ENCODE measurements around the gene ATP6V1E1.
"Not testable (repeated sequence)": the region's sequence is repeated elsewhere in the genome, so short reads cannot be mapped to it uniquely, and the experiment has no call there.

The ATP6V1E1 gene

GRCh38 chr22:17580441-17581031, 48.0 kb downstream of the ATP6V1E1 start:
- no peak for FAIRE-seq

- no peak for FAIRE-seq
These were observed 49.0 kb downstream of the ATP6V1E1 start for GRCh38 chr22:17579535-17579981.

DNA sequence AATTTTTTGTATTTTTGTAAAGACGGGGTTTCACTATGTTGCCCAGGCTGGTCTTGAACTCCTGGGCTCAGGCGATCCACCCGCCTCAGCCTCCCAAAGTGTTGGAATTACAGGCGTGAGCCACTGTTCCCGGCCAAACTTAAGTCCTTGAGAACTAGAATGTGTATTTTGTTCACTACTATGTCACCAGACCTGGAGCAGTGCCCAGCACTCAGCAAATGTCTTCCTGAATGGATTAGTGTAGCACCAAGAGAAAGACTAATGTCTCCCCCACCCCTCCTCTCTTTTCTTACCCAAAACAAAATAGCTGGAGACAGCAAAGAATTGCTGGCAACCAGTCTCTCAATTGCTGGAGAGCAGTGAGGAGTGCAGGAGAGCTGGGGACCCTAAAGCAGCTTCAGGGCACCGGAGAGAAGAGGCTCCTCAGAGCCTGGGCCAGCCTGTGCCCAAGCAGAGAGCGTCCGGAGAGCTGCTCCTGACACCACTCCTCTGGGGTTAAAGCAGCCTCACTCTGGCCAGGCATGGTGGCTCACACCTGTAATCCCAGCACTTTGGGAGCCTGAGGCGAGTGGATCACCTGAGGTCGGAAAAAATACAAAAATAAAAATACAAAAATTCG, 50.3 kb downstream of the ATP6V1E1 start:
- no peak for FAIRE-seq

DNA sequence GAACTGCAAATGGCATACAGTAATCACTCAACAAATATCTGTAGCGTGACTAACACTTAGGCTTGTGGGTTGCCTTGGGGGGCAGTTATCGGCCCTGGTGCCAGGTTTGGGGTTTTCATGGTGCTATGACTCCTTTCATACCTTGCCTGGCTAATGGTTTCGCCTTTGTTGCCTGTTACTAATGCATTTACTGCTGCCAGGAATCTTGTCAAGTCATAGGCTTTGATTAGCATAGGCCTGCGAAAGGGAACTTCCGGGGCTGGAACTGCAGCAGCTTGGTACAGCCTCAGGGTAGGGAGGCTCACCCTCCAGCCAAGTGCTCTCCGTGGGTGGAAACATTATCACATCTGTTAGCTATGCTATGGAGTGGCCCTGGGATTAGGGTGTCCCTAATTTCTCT, 52.1 kb downstream of the ATP6V1E1 start:
- FAIRE-seq = no peak

GRCh38 chr22:17575681-17576080, 52.9 kb downstream of the ATP6V1E1 start:
- no peak for FAIRE-seq

DNA sequence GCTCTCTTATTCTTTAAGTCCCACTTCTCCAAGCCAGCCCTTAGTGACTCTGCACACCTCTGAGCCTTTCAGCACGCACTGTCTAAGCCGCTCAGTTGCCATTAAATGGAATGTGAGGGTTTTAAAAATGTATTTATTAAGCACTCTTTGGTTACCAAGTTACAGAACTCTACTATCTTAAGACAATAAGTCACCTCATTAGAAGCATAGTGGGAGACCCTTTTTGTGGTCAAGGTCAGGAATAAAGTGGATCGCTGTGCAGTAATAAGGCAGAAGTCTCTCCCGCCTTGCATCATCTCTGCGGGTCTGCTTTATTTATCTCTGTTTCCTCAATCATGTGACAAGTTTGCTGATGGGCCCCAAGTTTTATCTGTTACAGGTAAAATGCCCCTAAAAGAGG, 53.4 kb downstream of the ATP6V1E1 start:
- no peak for FAIRE-seq

- no peak for FAIRE-seq
These were observed 57.5 kb downstream of the ATP6V1E1 start for GRCh38 chr22:17570851-17571631.

DNA sequence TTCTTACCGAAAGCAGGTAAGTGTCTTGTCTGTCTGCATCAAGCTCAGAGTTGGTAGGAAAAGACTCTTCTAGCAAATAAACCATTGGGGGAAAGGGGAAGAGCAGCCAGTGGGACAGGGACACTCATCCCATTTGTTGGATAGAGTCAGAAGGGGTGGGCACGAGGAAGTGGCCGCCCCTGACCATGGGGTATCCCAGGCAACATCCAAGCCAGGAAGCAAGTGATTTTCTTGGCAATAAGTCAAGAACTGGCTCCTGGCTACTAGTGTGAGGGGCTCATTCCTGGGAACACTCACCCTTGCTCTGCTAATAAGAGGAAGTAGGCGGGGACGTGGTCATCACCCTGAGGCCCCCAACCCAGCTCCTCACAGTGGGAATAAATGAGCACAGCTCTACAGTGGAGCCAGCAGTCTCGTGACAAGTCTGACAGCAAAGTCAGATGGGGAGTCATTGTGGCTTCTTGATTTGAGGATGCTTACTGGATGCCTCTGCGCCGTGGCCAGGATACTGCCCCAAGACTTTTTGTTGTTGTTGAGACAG, 58.5 kb downstream of the ATP6V1E1 start:
- FAIRE-seq = no peak

- FAIRE-seq = no peak
These were observed 61.8 kb downstream of the ATP6V1E1 start for GRCh38 chr22:17566776-17567175.

- not testable (repeated sequence) for FAIRE-seq
These were observed 62.4 kb downstream of the ATP6V1E1 start for GRCh38 chr22:17566016-17566687.

DNA sequence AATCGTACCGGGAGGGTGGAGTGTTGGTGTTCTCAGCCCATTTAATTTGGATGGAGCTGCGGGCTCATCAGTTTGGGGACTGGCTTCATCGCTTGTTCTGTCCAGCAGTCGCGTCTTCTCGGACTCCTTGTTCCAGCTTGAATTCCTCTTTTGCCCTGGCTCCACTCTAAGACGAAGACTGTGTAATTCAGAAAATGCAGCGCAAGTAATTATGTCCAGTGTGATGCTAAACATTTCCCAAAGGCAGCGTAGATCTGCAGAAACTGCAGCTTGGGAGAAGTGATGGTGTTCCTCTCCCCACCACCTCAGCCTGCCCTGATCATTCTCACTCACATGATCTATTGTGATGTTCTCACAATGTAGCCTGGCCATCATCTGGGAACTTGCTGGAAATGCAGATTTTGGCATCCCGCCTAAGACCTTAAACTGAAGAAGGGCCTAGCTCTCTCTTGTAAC, 64.6 kb downstream of the ATP6V1E1 start:
- FAIRE-seq = no peak

DNA sequence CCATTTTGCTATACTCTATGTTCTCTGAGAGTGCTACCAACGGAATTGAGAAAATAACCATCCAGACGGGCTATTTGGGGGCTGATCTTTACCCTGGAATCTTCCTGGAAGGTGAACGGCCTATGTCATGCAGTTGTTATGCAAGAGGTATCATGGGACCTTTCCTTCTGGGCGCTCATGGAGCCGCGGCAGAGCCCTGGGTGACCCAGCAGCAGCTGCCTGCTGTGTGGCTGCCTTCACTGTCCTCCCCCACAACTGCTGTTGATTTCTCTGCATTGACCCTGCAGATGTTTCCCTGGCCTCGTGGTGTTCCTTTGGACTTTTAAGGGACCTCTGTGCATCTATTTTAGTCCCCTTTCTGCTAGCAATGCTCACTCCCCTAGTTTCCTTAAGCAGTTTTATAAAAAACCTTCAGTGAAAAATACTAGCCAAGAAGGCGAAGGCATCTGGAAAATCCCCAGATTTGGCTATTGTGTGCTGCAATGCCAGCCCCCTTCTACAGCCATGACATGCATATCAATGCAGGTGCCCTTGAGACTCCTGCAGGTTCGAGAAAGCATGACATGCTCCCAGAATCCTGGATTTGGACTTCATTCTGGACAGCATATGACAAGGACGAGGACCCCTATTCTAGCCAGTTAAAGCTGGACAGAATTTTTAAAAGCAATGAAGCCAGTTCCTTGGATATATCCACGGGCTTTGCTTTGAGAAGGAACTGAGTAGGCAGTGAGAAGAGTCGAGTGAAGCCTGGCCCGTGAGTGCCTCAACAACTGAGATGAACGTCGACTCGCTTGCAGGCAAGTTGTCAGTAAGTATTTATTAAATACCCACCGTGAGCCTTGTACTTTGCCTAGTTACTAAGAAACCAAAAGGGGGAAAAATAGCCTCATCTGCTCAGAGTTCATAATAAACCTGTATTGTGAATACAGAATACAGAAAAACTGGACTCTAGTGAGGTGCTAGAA, 65.4 kb downstream of the ATP6V1E1 start, which contains the start of gene SLC25A18:
Gene SLC25A18 (plus strand): TSS at position 593 of the 965 bp plus-strand sequence. CDS start 16,447 bp downstream, outside the sequence.
- no peak for FAIRE-seq

GRCh38 chr22:17559188-17559587, 69.4 kb downstream of the ATP6V1E1 start:
- no peak for FAIRE-seq

DNA sequence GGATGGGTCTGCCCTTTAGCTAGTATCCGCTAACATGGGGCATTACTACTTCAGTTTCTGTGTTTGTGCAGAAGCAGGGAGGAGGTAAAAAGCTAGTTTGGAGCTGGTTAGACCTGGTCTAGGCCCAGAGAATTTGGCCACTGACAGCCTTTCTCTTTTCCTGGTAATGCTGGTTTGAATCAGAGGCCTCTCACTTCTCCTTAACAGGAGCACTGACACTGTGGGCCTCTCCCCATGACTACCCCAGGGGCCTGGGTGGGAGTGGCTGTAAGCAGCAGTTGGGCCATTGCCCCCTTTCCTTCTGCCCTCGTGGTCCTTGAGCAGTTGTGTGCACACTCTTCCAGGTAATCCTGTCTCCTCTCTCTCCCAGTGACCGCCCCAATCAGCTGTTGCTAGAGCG, 73.7 kb downstream of the ATP6V1E1 start:
- no peak for FAIRE-seq

DNA sequence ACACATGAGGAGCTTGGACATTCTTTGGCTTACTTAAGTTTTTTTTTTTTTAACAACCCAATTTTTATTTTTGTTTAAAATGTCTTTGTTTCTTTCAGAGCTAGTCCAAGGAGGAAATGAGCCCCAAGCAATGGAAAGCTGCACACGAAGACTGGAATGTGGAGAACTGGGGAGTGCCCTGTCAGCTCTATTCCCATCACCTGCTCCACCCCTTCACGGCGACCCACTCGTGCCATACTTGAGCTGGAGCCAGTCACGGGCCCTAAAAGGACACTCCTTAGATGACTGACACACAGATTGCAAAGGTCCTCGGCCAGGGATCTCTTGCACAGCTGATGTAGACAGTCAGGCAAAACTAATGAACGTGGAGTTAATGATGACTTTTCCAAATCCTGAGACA, 75.8 kb downstream of the ATP6V1E1 start:
- FAIRE-seq = no peak

- no peak for FAIRE-seq
These were observed 78.9 kb downstream of the ATP6V1E1 start for GRCh38 chr22:17549655-17550054.

DNA sequence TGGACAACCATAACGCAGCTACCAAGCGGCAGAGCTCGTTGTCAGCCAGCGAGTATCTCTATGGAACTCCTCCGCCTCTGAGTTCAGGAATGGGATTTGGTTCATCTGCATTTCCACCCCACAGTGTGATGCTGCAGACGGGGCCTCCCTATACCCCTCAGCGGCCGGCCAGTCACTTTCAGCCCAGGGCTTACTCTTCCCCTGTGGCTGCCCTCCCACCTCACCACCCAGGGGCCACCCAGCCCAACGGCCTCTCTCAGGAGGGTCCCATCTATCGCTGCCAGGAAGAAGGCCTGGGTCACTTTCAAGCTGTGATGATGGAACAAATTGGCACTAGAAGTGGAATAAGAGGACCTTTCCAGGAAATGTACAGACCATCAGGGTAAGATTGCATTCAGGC, 79.4 kb downstream of the ATP6V1E1 start:
- FAIRE-seq = no peak

GRCh38 chr22:17548756-17549035, 79.9 kb downstream of the ATP6V1E1 start:
- no peak for FAIRE-seq

- no peak for FAIRE-seq
These were observed 80.4 kb downstream of the ATP6V1E1 start for GRCh38 chr22:17548010-17548755.

DNA sequence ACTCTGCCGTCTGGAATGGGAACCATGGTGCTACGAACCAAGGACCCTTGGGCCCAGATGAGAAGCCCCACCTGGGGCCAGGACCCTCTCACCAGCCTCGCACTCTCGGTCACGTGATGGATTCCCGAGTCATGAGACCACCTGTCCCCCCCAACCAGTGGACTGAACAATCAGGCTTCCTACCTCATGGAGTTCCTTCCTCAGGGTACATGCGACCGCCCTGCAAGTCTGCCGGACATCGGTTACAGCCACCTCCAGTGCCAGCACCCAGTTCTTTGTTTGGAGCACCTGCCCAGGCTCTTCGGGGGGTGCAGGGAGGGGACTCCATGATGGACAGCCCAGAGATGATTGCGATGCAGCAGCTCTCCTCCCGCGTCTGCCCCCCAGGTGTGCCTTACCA, 86.1 kb downstream of the ATP6V1E1 start:
- no peak for FAIRE-seq
